Right lobe of liver (tissue), 4 donors: ENCODE results near the gene SLC24A3.

Experiments used
- POLR2A ChIP-seq: fragments of 450-650 bp; IDR thresholded peaks from one replicate; pipeline ENCODE4 v1.6.1; 2017; ENCODE audit warnings: antibody characterized with exemption, mild to moderate bottlenecking
- TF ChIP-seq, protein P1 (sequence below), 4 donors: fragments of 200-600 bp in 3 of 4; fragments of 450-650 bp in 1 of 4; IDR thresholded peaks; one replicate each; pipeline versions ENCODE4 v1.5.1 to v1.8.0; 2016 to 2022; ENCODE audit warnings: antibody characterized with exemption in 4 of 4, mild to moderate bottlenecking in 2 of 4
- donor health status: DM: no; HTN: no; CAD: no.
- donor health status: DM: no; HTN: no; CAD: no.
- donor health status: DM: no; HTN: yes; CAD: no.

- TF ChIP-seq, protein P1, sequence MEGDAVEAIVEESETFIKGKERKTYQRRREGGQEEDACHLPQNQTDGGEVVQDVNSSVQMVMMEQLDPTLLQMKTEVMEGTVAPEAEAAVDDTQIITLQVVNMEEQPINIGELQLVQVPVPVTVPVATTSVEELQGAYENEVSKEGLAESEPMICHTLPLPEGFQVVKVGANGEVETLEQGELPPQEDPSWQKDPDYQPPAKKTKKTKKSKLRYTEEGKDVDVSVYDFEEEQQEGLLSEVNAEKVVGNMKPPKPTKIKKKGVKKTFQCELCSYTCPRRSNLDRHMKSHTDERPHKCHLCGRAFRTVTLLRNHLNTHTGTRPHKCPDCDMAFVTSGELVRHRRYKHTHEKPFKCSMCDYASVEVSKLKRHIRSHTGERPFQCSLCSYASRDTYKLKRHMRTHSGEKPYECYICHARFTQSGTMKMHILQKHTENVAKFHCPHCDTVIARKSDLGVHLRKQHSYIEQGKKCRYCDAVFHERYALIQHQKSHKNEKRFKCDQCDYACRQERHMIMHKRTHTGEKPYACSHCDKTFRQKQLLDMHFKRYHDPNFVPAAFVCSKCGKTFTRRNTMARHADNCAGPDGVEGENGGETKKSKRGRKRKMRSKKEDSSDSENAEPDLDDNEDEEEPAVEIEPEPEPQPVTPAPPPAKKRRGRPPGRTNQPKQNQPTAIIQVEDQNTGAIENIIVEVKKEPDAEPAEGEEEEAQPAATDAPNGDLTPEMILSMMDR (IDR thresholded peaks at IDR 0.05): no peak
- TF ChIP-seq POLR2A: no peak
These were observed 78.8 kb downstream of the SLC24A3 start for GRCh38 chr20:19291024-19291817.
